ENCODE results near the gene ARHGAP21. TPM values are rescaled to one million over a fixed set of nuclear protein-coding genes. Genes with fewer than 3 reads are reported as not detected.

The ARHGAP21 gene
- total and polyA plus RNA-seq, 3 donors from 2014 or later: 44.3 to 69.2 (median 66.9) TPM

DNA sequence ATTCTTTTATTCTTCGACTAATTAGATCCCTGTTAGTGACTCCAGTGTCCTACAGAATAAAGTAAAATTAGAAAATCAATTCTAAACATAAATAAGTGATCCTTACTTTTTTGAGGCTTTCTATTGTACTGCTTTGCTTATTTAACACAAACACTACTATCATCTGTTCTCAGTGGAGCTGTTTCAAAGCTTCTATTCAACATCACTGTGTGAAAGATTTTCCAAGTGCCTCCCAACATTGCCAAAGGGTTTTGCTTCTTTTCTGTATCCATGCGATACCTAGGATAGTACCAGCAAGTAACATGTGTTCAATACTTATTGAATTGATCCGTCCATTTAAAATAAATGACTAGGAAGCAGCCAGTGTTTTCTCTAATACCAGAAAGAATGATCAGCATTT, 125.7 kb downstream of the ARHGAP21 start:
- Histone ChIP-seq H3K4me1 (no peaks in the 10 kb centered on the region), H3K36me3 (ENCODE audit: low read depth, missing control alignments) (no peaks in the 10 kb centered on the region), H3K27ac (no peak overlapping the region), H3K9me3 (no peaks in the 10 kb centered on the region), H3K4me3 (no peak overlapping the region), H3K27me3 (no peaks in the 10 kb centered on the region)
- intact Hi-C loops (cut with DNase I; ENCODE audit: low total_unique reads): no loop called here
- DNase-seq: no peak
- TF ChIP-seq POLR2A (IDR thresholded peaks at IDR 0.05): no peak
- TF ChIP-seq, protein P1, sequence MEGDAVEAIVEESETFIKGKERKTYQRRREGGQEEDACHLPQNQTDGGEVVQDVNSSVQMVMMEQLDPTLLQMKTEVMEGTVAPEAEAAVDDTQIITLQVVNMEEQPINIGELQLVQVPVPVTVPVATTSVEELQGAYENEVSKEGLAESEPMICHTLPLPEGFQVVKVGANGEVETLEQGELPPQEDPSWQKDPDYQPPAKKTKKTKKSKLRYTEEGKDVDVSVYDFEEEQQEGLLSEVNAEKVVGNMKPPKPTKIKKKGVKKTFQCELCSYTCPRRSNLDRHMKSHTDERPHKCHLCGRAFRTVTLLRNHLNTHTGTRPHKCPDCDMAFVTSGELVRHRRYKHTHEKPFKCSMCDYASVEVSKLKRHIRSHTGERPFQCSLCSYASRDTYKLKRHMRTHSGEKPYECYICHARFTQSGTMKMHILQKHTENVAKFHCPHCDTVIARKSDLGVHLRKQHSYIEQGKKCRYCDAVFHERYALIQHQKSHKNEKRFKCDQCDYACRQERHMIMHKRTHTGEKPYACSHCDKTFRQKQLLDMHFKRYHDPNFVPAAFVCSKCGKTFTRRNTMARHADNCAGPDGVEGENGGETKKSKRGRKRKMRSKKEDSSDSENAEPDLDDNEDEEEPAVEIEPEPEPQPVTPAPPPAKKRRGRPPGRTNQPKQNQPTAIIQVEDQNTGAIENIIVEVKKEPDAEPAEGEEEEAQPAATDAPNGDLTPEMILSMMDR (IDR thresholded peaks at IDR 0.05): no peak
- WGBS, 2 donors: 96 to 100% methylated on average over 3 of the region's 3 CpGs

DNA sequence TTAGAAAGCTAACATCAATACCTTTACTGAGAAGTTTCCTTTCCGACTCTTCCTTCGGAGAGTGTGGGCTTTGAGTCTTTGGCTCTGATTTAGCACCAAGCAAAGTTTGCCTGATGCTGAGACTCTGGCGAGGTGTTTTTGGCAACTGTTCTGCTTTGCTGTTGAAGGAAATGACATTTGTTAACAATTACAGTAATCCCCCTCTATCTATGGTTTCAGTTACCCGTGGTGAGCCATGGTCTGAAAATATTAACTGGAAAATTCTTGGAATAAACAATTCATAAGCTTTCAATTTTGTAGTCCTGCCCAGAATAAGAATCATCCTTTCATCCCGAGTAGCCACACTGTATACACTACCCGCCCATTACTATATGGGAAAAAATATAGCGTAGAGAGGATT, 126.3 kb downstream of the ARHGAP21 start:
- H3K27me3 ChIP-seq: no peaks in the 10 kb centered on the region
- no peaks in the 10 kb centered on the region for H3K4me1 ChIP-seq
- H3K4me3 ChIP-seq: no peak overlapping the region
- H3K9me3 ChIP-seq: no peaks in the 10 kb centered on the region
- TF ChIP-seq, protein P1 (IDR thresholded peaks at IDR 0.05): no peak
- TF ChIP-seq POLR2A (IDR thresholded peaks at IDR 0.05): no peak
- 93 to 94% methylated on average over 7 of the region's 7 CpGs for WGBS, 2 donors
- no peaks in the 10 kb centered on the region for H3K36me3 ChIP-seq (ENCODE audit: low read depth, missing control alignments)
- DNase-seq: no peak
- intact Hi-C loops (cut with DNase I; ENCODE audit: low total_unique reads): no loop called here
- no peak overlapping the region for H3K27ac ChIP-seq

DNA sequence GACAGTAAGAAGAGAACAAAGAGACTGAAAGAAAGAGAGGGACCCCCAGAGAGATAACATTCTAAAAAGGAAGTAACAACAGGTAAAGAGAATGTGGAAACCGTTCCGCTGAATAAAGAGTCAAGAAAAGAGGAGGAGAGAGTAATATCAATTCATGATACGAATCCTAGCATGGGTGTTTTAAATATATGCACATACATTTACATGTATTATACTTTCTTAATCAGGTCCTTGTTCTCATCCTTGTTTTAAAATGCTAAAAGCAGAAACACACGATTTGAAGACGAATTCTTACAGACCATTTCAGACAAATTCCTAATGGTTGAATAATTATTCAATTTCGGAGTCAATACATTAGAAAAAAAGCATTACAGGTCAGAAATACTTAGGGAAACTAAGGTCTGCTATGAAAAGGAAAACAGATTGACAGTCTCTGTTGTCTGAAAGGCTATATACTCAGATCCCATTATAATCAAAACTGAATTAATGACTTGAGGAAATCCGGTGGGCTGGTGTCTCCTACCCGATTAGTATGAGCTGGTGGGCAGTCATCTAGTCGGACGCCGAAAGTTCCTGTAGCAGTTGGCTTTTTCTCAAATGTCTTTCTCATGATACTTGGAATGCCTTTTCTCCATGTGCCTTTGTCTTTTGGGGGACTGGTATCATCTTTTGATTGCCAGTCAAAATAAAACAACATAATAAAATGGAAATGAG, 127.3 kb downstream of the ARHGAP21 start:
- H3K9me3 ChIP-seq: no peaks in the 10 kb centered on the region
- TF ChIP-seq, protein P1 (IDR thresholded peaks at IDR 0.05): no peak
- TF ChIP-seq POLR2A (IDR thresholded peaks at IDR 0.05): no peak
- no peak for DNase-seq
- no peaks in the 10 kb centered on the region for H3K4me1 ChIP-seq
- no peak overlapping the region for H3K27ac ChIP-seq
- H3K4me3 ChIP-seq: no peak overlapping the region
- H3K36me3 ChIP-seq (ENCODE audit: low read depth, missing control alignments): no peaks in the 10 kb centered on the region
- intact Hi-C loops (cut with DNase I; ENCODE audit: low total_unique reads): no loop called here
- 91 to 92% methylated on average over 11 of the region's 11 CpGs for WGBS, 2 donors
- H3K27me3 ChIP-seq: no peaks in the 10 kb centered on the region

DNA sequence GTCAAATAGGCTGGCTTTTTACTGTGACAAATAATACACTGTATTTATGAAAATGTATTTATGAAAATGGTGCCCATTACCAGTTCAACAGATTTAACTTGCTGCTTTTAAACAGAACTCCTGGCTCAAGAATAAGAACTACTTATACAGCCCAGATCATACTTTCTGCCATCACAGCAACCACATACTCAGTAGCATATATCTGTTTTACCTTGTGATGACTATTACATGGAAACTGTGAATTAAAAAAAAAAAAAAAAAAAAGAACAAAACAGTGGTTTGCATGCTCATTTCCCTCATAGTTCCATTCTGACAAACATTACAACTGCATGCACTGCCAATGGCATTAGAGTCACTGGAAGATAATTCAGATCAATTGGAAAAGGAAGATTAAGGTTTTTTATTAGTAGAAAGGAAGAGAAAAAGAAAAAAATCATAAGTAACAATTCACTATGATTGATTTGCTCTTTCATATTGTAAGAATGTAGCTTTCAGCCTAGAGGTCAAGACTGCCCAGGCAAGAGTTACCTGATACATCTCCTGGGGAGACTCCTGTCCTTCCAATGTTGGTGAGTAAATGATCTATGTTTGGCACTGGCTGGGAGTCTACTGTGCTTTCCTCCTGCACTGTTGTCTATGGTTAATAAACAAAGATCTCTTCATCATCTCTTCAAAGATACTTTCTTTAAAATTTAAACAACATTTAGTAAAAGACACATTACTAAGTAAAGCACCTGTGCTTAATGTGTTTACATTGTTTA, 132.8 kb downstream of the ARHGAP21 start:
- no peaks in the 10 kb centered on the region for H3K4me1 ChIP-seq
- no peak for DNase-seq
- H3K4me3 ChIP-seq: no peak overlapping the region
- TF ChIP-seq, protein P1 (IDR thresholded peaks at IDR 0.05): no peak
- no peak for TF ChIP-seq POLR2A (IDR thresholded peaks at IDR 0.05)
- intact Hi-C loops (cut with DNase I; ENCODE audit: low total_unique reads): no loop called here
- H3K27me3 ChIP-seq: no peaks in the 10 kb centered on the region
- H3K9me3 ChIP-seq: no peaks in the 10 kb centered on the region
- H3K27ac ChIP-seq: no peak overlapping the region
- no peaks in the 10 kb centered on the region for H3K36me3 ChIP-seq (ENCODE audit: low read depth, missing control alignments)

All from testis (tissue), 3 donors.